ENCODE results near the gene ECM2.

Gene ECM2

DNA sequence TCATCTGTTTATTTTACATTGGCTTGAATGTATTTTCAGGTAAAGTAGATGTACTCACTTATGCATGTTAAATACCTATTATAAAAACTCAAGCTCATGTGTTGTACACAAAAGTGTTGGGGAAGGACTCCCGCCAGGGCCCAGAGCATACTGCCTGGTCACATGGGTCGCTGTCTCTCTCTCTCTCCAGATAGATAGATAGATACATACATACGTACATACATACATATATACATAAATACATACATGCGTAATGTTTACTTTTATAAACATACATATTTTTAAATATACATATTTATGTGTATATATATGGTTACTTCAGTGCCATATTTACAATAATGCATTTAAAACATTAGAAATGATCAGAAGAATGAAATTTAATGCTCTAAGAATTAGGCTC is 78.2 kb downstream of the ECM2 start:
- no peak for DNase-seq

DNA sequence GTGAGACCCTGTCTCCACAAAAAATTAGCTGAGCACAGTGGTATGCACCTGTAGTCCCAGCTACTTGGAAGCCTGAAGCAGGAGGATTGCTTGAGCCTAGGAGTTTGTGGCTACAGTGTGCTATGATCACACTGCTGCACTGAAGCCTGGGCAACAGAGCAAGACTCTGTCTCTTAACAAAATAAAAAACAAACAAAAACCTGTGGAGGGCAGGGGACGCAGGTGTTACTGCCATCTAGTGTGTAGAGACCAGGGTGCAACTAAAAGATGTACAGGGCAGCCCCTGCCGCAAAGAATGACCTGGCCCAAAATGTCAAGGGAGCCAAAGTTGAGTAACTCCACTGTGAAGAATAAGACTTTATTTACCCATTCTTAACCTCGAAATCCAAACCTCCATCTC is 80.6 kb downstream of the ECM2 start:
- DNase-seq, result no peak

DNA sequence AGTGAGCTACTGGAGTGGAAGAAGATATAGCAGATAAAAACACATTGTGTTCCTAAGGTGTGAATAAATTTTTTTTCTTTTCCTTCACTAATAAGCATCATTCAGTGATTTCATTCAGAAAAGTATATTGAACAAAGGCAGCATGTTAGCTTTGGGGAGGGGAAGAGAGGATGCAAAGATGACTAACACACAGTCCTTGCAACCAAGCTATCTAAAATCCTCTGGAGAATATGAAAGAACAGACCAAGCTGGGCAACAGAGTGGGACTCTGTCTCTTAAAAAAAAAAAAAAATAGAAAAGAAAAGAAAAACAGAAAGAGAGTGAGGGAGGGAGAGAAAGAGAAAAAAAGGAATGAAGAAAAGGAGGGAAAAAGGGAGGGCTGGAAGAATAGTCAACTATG is 89.3 kb downstream of the ECM2 start:
- no peak for DNase-seq
